ENCODE measurements around the gene SULT1A3.
"Not testable (repeated sequence)": the region's sequence is repeated elsewhere in the genome, so short reads cannot be mapped to it uniquely, and the experiment has no call there.

DNA sequence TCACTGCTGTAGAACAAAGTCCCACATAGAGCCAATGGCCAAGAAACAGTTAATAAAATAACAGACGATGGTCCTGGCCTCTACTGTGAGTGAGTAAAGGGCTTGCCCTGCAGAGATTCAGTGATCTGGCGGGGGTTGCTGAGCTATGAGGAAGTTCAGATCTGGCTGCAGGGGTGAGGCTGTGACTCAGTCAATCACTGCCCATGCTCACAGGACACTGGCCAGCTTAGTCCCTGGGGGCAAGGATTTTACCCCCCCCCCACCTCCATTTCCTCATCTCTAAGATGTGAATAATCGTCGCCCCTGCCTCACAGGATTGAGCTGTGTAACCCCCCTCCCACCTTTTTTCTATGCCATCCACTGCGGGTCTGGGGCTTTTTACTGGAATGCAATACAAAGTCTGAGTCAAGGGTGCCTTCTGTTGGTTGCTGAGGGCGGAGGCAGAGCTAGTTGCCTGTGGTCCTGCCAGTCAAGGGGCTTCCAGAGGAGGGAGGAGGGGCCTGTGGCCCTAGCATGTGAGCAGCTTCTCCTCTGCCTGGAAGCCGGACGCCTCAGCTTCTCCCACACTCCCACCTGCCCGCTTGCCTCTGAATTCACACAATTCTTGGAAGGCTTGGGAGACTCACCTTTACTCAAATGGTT, 8.1 kb downstream of the SULT1A3 start:
- TF ChIP-seq, protein P1, sequence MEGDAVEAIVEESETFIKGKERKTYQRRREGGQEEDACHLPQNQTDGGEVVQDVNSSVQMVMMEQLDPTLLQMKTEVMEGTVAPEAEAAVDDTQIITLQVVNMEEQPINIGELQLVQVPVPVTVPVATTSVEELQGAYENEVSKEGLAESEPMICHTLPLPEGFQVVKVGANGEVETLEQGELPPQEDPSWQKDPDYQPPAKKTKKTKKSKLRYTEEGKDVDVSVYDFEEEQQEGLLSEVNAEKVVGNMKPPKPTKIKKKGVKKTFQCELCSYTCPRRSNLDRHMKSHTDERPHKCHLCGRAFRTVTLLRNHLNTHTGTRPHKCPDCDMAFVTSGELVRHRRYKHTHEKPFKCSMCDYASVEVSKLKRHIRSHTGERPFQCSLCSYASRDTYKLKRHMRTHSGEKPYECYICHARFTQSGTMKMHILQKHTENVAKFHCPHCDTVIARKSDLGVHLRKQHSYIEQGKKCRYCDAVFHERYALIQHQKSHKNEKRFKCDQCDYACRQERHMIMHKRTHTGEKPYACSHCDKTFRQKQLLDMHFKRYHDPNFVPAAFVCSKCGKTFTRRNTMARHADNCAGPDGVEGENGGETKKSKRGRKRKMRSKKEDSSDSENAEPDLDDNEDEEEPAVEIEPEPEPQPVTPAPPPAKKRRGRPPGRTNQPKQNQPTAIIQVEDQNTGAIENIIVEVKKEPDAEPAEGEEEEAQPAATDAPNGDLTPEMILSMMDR (IDR thresholded peaks at IDR 0.05): not testable (repeated sequence)
- TF ChIP-seq, protein P2, sequence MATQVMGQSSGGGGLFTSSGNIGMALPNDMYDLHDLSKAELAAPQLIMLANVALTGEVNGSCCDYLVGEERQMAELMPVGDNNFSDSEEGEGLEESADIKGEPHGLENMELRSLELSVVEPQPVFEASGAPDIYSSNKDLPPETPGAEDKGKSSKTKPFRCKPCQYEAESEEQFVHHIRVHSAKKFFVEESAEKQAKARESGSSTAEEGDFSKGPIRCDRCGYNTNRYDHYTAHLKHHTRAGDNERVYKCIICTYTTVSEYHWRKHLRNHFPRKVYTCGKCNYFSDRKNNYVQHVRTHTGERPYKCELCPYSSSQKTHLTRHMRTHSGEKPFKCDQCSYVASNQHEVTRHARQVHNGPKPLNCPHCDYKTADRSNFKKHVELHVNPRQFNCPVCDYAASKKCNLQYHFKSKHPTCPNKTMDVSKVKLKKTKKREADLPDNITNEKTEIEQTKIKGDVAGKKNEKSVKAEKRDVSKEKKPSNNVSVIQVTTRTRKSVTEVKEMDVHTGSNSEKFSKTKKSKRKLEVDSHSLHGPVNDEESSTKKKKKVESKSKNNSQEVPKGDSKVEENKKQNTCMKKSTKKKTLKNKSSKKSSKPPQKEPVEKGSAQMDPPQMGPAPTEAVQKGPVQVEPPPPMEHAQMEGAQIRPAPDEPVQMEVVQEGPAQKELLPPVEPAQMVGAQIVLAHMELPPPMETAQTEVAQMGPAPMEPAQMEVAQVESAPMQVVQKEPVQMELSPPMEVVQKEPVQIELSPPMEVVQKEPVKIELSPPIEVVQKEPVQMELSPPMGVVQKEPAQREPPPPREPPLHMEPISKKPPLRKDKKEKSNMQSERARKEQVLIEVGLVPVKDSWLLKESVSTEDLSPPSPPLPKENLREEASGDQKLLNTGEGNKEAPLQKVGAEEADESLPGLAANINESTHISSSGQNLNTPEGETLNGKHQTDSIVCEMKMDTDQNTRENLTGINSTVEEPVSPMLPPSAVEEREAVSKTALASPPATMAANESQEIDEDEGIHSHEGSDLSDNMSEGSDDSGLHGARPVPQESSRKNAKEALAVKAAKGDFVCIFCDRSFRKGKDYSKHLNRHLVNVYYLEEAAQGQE (IDR thresholded peaks at IDR 0.05; ENCODE audit: insufficient read depth in 1 of 2, low read depth in 2 of 2, low read length in 1 of 2): not testable (repeated sequence)
